Measurements from ENCODE around the gene LRRN2. TPM values are rescaled to one million over a fixed set of nuclear protein-coding genes. Genes with fewer than 3 reads are reported as not detected.

The LRRN2 gene
- polyA plus RNA-seq, 1 donor from 2014 or later: 3.3 TPM

DNA sequence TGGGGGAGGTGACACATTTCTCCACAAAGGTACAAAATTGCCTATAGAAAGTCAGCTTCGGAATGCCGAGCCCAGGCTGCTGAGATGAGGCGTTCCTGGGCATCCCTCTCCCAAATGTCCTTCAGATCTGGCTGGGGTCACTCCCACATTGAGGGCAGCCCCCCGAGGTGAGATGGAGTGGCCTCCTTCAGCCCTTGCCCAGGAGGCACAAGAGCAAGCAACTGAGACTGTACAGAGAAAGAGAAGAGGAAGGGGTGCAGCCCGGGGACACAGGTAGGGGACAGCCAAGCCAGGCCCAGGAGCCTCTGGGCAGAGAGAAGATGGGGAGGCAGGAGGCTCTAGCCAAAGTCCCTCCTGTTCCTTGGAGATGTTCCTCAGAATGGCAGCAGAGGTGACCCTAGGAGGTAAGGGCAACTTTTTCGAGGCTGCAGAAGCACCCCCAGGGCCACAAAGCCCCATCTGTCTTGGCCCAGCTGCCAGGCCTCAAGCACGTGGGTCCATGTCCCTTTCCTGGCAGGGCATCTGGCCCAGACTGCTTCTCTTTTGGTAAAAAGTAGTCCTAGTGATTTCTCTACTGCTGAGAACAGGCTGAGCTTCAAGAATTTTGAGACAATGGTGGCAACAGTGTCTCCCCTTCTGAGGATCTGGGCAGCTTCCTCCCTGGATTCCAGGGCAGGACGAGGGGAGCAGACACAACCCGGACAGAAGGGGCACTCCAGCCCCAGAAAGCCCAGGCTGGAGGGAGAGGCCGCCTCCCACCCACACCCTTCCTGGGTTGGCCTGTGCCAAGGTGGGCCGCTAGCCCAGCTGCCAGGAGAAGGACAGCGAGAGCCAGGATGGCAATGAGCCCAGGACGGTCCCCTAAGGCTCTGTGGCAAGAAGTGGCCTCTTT lies 68.0 kb downstream of the LRRN2 start:
- H3K79me2 ChIP-seq (replicated peaks; ENCODE audit: insufficient read depth, low read length): no peaks in the 10 kb centered on the region
- H3K36me3 ChIP-seq (ENCODE audit: insufficient read depth, low read length): no peaks in the 10 kb centered on the region
- H2AFZ ChIP-seq (ENCODE audit: low read depth, low read length): no peak overlapping the region
- H4K20me1 ChIP-seq (ENCODE audit: insufficient read depth): no peaks in the 10 kb centered on the region
- no peak overlapping the region for H3K4me3 ChIP-seq (ENCODE audit: low read length)
- no peaks in the 10 kb centered on the region for H3K9me2 ChIP-seq (ENCODE audit: insufficient read depth, low read length)
- H3F3A ChIP-seq (ENCODE audit: insufficient read depth, low read length, poor library complexity, severe bottlenecking): no peaks in the 10 kb centered on the region
- H3K27ac ChIP-seq (ENCODE audit: low read length): no peak overlapping the region
- TF ChIP-seq, protein P1, sequence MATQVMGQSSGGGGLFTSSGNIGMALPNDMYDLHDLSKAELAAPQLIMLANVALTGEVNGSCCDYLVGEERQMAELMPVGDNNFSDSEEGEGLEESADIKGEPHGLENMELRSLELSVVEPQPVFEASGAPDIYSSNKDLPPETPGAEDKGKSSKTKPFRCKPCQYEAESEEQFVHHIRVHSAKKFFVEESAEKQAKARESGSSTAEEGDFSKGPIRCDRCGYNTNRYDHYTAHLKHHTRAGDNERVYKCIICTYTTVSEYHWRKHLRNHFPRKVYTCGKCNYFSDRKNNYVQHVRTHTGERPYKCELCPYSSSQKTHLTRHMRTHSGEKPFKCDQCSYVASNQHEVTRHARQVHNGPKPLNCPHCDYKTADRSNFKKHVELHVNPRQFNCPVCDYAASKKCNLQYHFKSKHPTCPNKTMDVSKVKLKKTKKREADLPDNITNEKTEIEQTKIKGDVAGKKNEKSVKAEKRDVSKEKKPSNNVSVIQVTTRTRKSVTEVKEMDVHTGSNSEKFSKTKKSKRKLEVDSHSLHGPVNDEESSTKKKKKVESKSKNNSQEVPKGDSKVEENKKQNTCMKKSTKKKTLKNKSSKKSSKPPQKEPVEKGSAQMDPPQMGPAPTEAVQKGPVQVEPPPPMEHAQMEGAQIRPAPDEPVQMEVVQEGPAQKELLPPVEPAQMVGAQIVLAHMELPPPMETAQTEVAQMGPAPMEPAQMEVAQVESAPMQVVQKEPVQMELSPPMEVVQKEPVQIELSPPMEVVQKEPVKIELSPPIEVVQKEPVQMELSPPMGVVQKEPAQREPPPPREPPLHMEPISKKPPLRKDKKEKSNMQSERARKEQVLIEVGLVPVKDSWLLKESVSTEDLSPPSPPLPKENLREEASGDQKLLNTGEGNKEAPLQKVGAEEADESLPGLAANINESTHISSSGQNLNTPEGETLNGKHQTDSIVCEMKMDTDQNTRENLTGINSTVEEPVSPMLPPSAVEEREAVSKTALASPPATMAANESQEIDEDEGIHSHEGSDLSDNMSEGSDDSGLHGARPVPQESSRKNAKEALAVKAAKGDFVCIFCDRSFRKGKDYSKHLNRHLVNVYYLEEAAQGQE (IDR thresholded peaks at IDR 0.05; ENCODE audit: borderline replicate concordance): no peak
- TF ChIP-seq SMC3 (conservative IDR thresholded peaks at IDR 0.05; ENCODE audit: poor library complexity): no peak
- TF ChIP-seq, protein P2, sequence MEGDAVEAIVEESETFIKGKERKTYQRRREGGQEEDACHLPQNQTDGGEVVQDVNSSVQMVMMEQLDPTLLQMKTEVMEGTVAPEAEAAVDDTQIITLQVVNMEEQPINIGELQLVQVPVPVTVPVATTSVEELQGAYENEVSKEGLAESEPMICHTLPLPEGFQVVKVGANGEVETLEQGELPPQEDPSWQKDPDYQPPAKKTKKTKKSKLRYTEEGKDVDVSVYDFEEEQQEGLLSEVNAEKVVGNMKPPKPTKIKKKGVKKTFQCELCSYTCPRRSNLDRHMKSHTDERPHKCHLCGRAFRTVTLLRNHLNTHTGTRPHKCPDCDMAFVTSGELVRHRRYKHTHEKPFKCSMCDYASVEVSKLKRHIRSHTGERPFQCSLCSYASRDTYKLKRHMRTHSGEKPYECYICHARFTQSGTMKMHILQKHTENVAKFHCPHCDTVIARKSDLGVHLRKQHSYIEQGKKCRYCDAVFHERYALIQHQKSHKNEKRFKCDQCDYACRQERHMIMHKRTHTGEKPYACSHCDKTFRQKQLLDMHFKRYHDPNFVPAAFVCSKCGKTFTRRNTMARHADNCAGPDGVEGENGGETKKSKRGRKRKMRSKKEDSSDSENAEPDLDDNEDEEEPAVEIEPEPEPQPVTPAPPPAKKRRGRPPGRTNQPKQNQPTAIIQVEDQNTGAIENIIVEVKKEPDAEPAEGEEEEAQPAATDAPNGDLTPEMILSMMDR (IDR thresholded peaks at IDR 0.05; ENCODE audit: poor library complexity, severe bottlenecking): no peak
- TF ChIP-seq POLR2AphosphoS5 (IDR thresholded peaks at IDR 0.05): no peak
- no peak for TF ChIP-seq EP300 (conservative IDR thresholded peaks at IDR 0.05; ENCODE audit: poor library complexity, severe bottlenecking)
- TF ChIP-seq MXI1 (conservative IDR thresholded peaks at IDR 0.05; ENCODE audit: poor library complexity, severe bottlenecking): no peak
- TF ChIP-seq TAF1 (IDR thresholded peaks at IDR 0.05; ENCODE audit: low read depth): no peak
- no peak for TF ChIP-seq RAD21 (conservative IDR thresholded peaks at IDR 0.05)
- no peak for TF ChIP-seq EZH2 (IDR thresholded peaks at IDR 0.05; ENCODE audit: borderline replicate concordance, insufficient read depth, low read length, poor library complexity, severe bottlenecking)
- no peak overlapping the region for H3K9ac ChIP-seq (ENCODE audit: low read length)
- H3K4me2 ChIP-seq (ENCODE audit: low read length): no peak overlapping the region
- no peaks in the 10 kb centered on the region for H3K9me3 ChIP-seq (ENCODE audit: low read length)
- no peaks in the 10 kb centered on the region for H3K27me3 ChIP-seq (ENCODE audit: insufficient read depth, low read depth, low read length)

DNA sequence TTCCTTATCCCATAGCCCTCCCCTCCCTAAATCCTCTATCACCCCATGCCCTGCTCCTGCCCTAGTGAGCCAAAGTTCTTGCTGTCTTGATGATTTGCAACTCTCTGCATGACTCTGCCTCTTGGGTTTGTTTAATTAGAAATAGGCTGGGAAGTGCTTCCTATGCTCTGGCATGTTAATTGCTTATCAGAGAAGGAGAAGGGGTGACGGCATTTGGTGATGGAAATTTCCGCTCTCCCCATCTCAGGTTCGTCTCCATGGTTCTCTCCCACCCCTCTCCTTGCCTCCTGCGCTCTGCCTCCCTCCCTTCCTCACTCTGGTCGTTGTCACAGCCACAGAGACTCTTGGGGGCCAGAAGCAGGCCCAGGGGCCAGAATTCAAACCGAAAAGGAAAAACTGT lies 68.9 kb downstream of the LRRN2 start:
- Histone ChIP-seq H3K36me3 (ENCODE audit: insufficient read depth, low read length) (no peaks in the 10 kb centered on the region), H3K9me2 (ENCODE audit: insufficient read depth, low read length) (no peaks in the 10 kb centered on the region), H3K4me2 (ENCODE audit: low read length) (no peak overlapping the region), H3K79me2 (replicated peaks; ENCODE audit: insufficient read depth, low read length) (no peaks in the 10 kb centered on the region), H3K9ac (ENCODE audit: low read length) (no peak overlapping the region), H3K27me3 (ENCODE audit: insufficient read depth, low read depth, low read length) (no peaks in the 10 kb centered on the region), H3F3A (ENCODE audit: insufficient read depth, low read length, poor library complexity, severe bottlenecking) (no peaks in the 10 kb centered on the region), H3K27ac (ENCODE audit: low read length) (no peak overlapping the region), H4K20me1 (ENCODE audit: insufficient read depth) (no peaks in the 10 kb centered on the region), H2AFZ (ENCODE audit: low read depth, low read length) (no peak overlapping the region), H3K4me3 (ENCODE audit: low read length) (no peak overlapping the region), H3K9me3 (ENCODE audit: low read length) (no peaks in the 10 kb centered on the region)
- TF ChIP-seq, protein P2 (IDR thresholded peaks at IDR 0.05; ENCODE audit: poor library complexity, severe bottlenecking): no peak
- TF ChIP-seq TAF1 (IDR thresholded peaks at IDR 0.05; ENCODE audit: low read depth): no peak
- no peak for TF ChIP-seq EZH2 (IDR thresholded peaks at IDR 0.05; ENCODE audit: borderline replicate concordance, insufficient read depth, low read length, poor library complexity, severe bottlenecking)
- no peak for TF ChIP-seq RAD21 (conservative IDR thresholded peaks at IDR 0.05)
- TF ChIP-seq MXI1 (conservative IDR thresholded peaks at IDR 0.05; ENCODE audit: poor library complexity, severe bottlenecking): no peak
- no peak for TF ChIP-seq POLR2AphosphoS5 (IDR thresholded peaks at IDR 0.05)
- TF ChIP-seq, protein P1 (IDR thresholded peaks at IDR 0.05; ENCODE audit: borderline replicate concordance): no peak
- TF ChIP-seq EP300 (conservative IDR thresholded peaks at IDR 0.05; ENCODE audit: poor library complexity, severe bottlenecking): no peak
- no peak for TF ChIP-seq SMC3 (conservative IDR thresholded peaks at IDR 0.05; ENCODE audit: poor library complexity)
